DOHH2 (cell line): ENCODE results near the gene CPXM1.

ENCODE experiments used
- H3F3A ChIP-seq: fragments of 200-600 bp; sonication (generic), shearing (Covaris generic); 2 replicates; pipeline ENCODE4 v1.6.0; 2016; ENCODE audit warnings: antibody characterized with exemption, mild to moderate bottlenecking; ENCODE audit not compliant: control insufficient read depth, insufficient read depth
- H3K27ac ChIP-seq: fragments of 200-600 bp; sonication (generic); 2 replicates; pipeline ENCODE4 v1.5.1; 2014; ENCODE audit warnings: low read depth, mild to moderate bottlenecking, low read length, moderate library complexity
- H3K27me3 ChIP-seq: fragments of 200-600 bp; sonication (generic); 2 replicates; pipeline ENCODE4 v1.6.1; 2014; ENCODE audit warnings: mild to moderate bottlenecking, low read length, mixed read lengths; ENCODE audit not compliant: control insufficient read depth
- H3K36me3 ChIP-seq: fragments of 200-600 bp; sonication (generic); 2 replicates; pipeline ENCODE4 v1.6.1; 2014; ENCODE audit warnings: mild to moderate bottlenecking, low read length, moderate library complexity, mixed read lengths; ENCODE audit not compliant: control insufficient read depth
- H3K4me1 ChIP-seq: fragments of 200-600 bp; sonication (generic); 2 replicates; pipeline ENCODE4 v1.6.1; 2014; ENCODE audit warnings: mild to moderate bottlenecking, low read length, mixed read lengths; ENCODE audit not compliant: control insufficient read depth
- H3K4me2 ChIP-seq: fragments of 200-600 bp; sonication (generic); 2 replicates; pipeline ENCODE4 v1.6.0; 2014; ENCODE audit warnings: mild to moderate bottlenecking, low read length, moderate library complexity
- H3K4me3 ChIP-seq: fragments of 200-600 bp; sonication (generic); 2 replicates; pipeline ENCODE4 v1.5.1; 2014; ENCODE audit warnings: mild to moderate bottlenecking, low read length, mixed read lengths
- H3K79me2 ChIP-seq: fragments of 200-600 bp; sonication (generic); 2 replicates; pipeline ENCODE4 v1.6.1; 2014; ENCODE audit warnings: mild to moderate bottlenecking, low read length, mixed read lengths; ENCODE audit not compliant: control insufficient read depth
- H3K9me2 ChIP-seq: fragments of 200-600 bp; sonication (generic); replicated peaks from 2 replicates; pipeline ENCODE4 v1.6.1; 2014; ENCODE audit warnings: mild to moderate bottlenecking, low read length, mixed read lengths; ENCODE audit not compliant: control insufficient read depth
- H3K9me3 ChIP-seq: fragments of 200-600 bp; sonication (generic); 2 replicates; pipeline ENCODE4 v1.6.1; 2014; ENCODE audit warnings: antibody characterized with exemption, low read length, mixed read lengths; ENCODE audit not compliant: control insufficient read depth, insufficient read depth
- H4K20me1 ChIP-seq: fragments of 200-600 bp; sonication (generic); 2 replicates; pipeline ENCODE4 v1.6.0; 2014; ENCODE audit warnings: low read depth, mild to moderate bottlenecking, antibody characterized with exemption, low read length, moderate library complexity; ENCODE audit not compliant: control insufficient read depth, insufficient read depth
- CTCF ChIP-seq: fragments of 200-600 bp; sonication (generic); IDR thresholded peaks from one replicate; pipeline ENCODE4 v1.5.1; 2014; ENCODE audit warnings: antibody characterized with exemption, mild to moderate bottlenecking, low read depth, low read length; ENCODE audit not compliant: poor library complexity, severe bottlenecking
- EZH2phosphoT487 ChIP-seq: fragments of 200-600 bp; sonication (generic); IDR thresholded peaks from 2 replicates; pipeline ENCODE4 v1.6.1; 2017; ENCODE audit warnings: borderline replicate concordance, mild to moderate bottlenecking, antibody characterized with exemption, low read length, moderate library complexity, mixed read lengths

The CPXM1 gene

DNA sequence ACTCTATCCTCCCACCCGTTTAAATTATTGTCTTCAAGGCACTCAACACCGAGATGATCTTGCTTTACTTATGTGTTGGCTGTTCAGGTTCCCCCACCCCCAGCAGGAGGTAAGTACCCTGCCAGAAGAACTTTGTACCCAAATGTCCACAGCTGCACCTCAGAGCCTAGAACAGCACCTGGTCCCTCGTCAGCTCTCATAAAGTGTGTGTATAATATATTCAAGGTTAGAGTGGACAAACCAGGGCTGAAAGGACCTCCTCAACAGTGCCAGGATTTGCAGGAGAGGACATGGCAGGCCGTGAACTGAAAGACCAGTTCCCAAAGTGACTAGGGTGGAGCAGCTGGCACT lies 5.9 kb upstream of the CPXM1 start:
- Histone ChIP-seq H3K9me2 (no peaks in the 10 kb centered on the region), H3K4me1 (no peaks in the 10 kb centered on the region), H3K27ac (no peak overlapping the region), H3K9me3 (no peaks in the 10 kb centered on the region), H3K27me3 (peaks cover 2% of the 10 kb centered on the region; the same call in 1 of the 2 replicates), H3K36me3 (no peaks in the 10 kb centered on the region), H3K4me2 (no peak overlapping the region), H3K4me3 (no peak overlapping the region), H3F3A (no peaks in the 10 kb centered on the region), H4K20me1 (no peaks in the 10 kb centered on the region), H3K79me2 (no peaks in the 10 kb centered on the region)
- TF ChIP-seq EZH2phosphoT487 (no peak), CTCF (no peak)

- Histone ChIP-seq H3K27me3 (peaks cover 3% of the 10 kb centered on the region; the same call in 1 of the 2 replicates), H3F3A (no peaks in the 10 kb centered on the region), H3K4me2 (no peak overlapping the region), H3K79me2 (no peaks in the 10 kb centered on the region), H3K4me1 (no peaks in the 10 kb centered on the region), H4K20me1 (no peaks in the 10 kb centered on the region), H3K36me3 (no peaks in the 10 kb centered on the region), H3K9me3 (no peaks in the 10 kb centered on the region), H3K27ac (no peak overlapping the region), H3K4me3 (no peak overlapping the region), H3K9me2 (no peaks in the 10 kb centered on the region)
- TF ChIP-seq EZH2phosphoT487 (no peak), CTCF (no peak)
Measured at GRCh38 chr20:2805689-2806350, 5.4 kb upstream of the CPXM1 start.

DNA sequence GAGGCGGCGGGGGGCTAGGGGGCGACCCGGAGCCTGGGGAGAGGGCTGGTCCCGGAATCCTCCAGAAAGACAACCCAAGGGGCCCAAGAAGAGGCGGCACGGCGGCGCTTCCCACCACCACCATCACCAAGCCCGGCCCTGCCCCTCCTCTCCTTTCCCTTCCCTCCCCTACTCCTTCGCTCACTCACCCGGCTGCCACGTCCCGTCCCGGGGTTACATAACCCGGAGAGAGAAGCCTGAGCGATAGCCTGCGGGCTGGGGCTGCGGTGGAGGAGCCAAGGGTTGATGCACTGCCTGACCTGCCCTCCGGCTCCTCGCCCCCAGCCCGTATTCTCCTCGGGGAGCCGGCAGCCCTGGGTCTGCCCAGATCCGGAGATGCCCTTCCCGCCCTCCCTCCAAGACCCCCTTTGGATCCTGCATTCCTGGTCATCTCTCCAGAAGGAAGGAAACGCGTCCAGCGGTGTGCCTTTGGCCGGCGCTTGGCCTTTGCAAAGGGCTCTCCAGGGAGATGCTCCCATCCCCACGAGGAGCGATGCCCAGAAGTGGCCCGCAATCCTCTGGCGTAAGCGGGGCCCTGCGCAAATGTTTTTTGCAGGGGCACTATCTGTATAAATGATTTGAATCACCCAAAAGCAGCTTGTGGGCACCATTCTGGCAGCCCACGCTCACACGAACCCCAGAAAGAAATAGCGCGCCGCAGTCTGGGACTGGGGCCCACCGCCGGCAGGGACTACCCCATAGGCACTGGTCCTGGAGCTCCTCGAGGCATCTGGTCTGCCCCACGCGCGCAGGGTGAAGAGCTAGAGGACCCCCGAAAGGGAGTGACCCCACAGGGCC lies 4.6 kb upstream of the CPXM1 start:
- Histone ChIP-seq H3K4me2 (no peak overlapping the region), H3K79me2 (no peaks in the 10 kb centered on the region), H3K4me3 (no peak overlapping the region), H3K9me2 (no peaks in the 10 kb centered on the region), H3K27ac (no peak overlapping the region), H3K36me3 (no peaks in the 10 kb centered on the region), H3K9me3 (no peaks in the 10 kb centered on the region), H3K4me1 (no peaks in the 10 kb centered on the region), H3K27me3 (peaks cover 3% of the 10 kb centered on the region; the same call in 1 of the 2 replicates), H3F3A (no peaks in the 10 kb centered on the region), H4K20me1 (no peaks in the 10 kb centered on the region)
- TF ChIP-seq EZH2phosphoT487 (no peak), CTCF (no peak)
